Mucosa of gallbladder (tissue), 1 donor: ENCODE results near the gene MED8. TPM values are rescaled to one million over a fixed set of nuclear protein-coding genes. Genes with fewer than 3 reads are reported as not detected.

Source experiments
- DNase-seq: peaks from one replicate; pipeline ENCODE4 v3.0.0-alpha.2; 2020; ENCODE audit warnings: low spot score
- total RNA-seq: library from RNA; stranded (reverse); gene quantifications from one replicate; pipeline ENCODE4 v1.2.1, GENCODE V29; 2021
- donor health status: DM: no; HTN: no; CAD: no.

MED8 gene
- 37.7 TPM for total RNA-seq

DNA sequence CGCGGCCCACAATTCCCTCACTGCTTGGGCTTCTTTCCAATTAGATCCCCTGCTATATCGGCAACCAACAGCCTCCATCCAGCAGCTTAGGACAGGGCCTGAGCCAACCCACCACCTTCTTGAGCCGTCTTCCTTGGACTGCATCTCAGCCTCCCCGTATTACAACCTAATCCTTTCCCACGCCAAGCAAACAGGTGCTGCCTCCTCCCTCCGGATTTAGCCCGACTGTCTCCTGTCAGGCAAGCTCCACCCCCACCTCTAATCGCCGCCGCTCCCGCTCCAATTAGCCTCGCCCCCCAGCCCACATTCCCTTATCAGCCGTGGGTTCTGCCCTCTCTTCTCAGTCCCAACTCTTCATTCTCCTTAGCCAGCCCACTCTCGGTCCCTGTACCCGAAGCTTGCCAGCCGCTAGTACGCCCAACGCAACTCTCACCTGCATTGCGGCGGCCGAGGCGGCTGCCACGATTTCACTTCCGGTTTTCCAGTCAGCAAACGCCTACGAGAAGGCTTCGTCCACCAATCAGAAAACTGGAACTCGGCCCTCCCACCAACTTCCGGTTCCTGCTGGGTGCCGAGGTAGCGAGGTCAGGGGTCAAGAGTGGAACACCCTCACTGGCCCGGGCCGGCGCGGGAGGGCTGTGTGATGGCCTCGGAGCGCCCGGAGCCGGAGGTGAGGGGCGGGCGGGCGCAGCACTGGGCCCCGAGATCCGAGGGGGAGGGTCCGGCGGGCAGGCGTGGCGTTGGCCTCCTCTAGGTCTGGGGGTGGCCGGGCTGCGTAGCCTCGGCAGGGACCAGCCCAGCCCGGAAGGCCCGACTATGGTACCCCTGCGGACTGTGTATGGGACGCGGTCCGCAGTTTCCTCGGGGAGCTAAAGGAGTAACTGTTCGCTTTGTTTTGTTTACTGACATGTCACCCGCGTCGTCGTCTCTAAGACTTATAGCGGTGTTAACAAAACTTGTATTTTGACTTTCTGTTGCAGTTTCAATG, at the start of gene MED8, which contains the start of gene SZT2:
Gene MED8 (minus strand): TSS at position 475 of the 988 bp plus-strand sequence. CDS start 36 bp downstream, at position 439.
Gene SZT2 (plus strand): TSS at position 574 of the 988 bp plus-strand sequence. CDS start 70 bp downstream, at position 644.
- peak; percentile 97 for DNase-seq

DNA sequence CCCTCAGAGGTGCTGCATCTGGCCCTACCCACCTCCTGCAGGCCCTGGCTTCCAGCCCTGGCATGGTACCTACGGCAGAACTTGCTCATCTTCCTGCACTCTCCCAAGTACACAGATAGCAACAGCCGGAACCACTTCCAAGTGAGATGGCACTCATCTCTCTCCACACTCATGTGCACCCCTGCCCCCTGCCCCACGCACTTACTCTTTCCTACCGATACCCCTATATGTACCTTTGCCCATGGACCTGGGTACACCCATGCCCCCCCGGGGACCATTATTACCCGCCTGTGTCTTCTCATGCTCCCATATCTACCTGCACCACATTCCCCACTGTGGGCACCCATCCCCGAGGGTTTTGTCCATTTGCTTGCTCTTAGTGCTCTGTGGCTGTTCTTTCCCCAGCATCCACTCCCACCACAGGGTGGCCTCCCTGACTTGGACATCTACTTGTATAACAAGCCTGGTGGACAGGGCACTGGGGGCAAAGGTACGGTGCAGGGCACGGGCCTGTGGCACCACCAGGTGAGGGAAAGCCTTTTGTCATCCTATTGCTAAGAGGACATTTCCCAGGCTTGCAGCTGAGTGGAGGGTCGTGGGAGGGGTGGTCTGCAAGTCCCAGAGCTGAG, 49.5 kb upstream of the MED8 start:
- no peak for DNase-seq

DNA sequence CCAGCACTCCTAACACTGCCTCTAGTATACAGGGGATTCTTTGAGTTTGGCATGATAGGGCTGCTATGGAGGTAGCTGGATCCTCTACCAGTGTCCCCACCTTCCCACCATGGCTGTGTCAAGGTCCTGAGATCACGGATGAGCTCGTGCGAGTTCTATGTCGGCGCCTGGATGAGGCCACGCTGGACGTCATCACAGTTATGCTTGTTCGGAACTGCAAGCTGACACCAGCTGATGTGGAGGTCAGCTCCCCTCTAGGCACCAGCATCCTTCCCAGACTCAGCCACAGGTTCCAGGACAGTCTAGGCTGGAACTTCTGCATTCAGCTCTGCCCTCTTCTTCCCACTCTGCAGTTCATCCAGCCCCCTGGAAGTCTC, 49.0 kb upstream of the MED8 start:
- DNase-seq: no peak

DNA sequence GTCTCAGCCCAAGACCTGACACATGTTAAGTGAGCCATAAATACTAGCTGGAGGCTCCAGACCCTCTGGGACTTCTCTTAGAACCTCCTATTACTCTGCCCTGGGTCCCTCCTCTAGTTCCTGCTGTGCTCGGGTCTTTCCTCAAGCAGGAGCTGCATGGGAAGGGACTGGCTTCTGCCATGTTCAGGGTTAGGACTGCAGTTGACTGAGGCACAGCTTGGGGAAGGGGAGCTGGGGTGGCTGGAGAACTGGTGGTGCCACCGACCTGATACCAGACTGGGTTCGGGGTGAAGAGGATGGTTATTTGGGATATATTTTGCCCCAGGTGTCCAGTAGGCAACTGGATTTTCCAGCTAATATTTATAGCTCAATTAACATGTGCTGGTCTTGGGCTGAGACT, 48.4 kb upstream of the MED8 start:
- no peak for DNase-seq

DNA sequence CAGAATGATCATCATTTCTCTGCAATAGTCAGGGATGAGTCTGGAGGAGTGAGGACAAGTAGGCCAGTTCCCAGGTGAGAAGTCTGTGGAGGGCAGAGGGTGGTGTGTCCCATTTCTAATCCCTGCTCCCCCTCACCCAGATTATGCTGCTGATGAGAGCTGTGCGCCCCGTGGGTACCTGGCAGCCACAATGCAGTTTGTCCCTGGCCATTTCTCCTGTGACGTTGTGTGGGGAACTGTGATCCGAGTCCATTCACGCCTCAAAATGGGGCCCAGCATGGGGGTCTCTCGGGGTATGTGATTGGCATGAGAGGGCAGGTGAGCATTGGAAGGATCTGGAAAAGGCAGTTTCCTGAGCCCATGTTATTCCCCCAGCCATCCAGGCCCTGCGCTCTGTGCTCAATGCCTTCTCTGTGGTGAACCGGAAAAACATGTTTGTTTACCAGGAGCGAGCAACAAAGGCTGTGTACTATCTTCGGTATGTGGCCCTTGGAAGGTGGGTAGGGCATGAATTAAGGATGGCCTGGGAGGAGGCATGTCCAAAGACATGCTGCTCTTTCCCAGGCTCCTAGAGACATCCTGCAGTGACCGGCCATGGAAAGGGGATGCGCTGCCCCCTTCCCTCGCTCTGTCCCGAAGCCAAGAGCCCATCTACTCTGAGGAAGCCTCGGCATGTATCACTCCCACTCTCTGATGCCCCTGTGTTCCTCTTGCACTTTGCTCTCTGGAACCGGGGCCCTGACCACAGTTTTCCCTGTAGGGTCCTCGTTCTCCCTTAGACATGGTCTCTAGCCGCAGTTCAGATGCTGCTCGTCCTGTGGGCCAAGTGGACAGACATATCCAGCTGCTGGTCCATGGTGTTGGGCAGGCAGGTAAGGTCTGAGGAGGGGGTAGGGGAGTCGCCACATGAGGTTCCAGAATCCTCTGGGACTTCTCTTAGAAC, 47.7 kb upstream of the MED8 start:
- DNase-seq: no peak

DNA sequence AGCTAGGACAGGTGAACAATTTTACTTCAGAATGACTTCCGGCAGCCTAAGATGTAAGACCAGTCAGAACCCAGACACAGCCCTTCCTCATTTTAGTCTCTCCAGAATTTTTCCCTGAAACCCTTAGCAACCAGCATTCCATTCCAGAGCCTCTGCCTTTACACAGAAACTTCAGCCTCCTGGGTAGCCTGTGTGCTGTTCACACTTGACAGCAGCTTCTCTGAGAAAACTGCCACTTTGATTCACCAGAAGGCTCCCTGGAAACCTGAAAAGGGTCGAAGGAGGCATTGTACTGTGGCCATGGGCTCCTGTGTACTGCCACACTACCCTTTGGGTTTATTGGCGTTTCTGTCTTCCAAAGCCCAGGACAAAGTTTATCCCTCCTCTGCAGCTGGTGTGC, 46.8 kb upstream of the MED8 start:
- DNase-seq: no peak

GRCh38 chr1:43435146-43436145, 45.8 kb upstream of the MED8 start:
- DNase-seq: peak; percentile 37

DNA sequence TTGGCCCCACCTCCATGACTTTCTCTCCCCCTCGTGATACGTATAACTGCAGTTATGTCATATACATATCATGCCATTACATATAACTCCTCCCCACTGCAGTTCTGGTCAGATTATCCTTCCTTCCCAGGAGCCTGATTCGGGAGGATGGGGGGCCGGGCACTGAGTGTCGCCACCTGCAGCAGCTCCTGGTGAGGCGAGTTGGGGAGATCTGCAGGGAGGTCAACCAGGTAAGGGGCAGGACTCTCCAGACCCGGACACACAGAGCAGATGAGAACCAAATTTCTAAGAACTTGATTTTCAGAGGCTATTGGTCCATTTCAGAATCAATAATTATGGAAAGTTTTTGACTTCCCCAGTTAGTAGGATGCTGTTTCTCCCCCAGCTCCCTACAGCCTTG, 44.7 kb upstream of the MED8 start:
- DNase-seq: no peak

- no peak for DNase-seq
These were observed 43.3 kb upstream of the MED8 start for GRCh38 chr1:43432907-43433306.

- DNase-seq: no peak
These were observed 42.7 kb upstream of the MED8 start for GRCh38 chr1:43432171-43432860.

DNA sequence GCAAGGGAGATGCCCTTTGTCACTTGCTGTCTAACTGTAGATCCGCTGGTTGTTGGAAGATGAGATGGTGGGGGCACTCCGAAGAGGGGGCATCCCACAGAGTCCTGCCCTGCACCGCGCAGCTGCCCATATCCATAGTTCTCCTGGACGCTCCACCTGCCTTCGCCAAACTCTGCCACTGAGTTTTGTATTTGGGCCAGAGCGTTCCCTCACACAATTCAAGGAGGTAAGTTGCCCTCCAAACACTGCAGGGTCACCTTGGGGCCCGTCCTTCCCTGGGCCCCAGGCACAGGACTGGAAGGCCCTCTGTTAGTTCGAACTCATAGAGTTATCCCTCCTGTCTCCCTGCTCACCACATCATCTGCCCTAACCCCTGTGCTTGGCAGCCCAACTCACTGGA, 42.1 kb upstream of the MED8 start:
- DNase-seq: no peak

DNA sequence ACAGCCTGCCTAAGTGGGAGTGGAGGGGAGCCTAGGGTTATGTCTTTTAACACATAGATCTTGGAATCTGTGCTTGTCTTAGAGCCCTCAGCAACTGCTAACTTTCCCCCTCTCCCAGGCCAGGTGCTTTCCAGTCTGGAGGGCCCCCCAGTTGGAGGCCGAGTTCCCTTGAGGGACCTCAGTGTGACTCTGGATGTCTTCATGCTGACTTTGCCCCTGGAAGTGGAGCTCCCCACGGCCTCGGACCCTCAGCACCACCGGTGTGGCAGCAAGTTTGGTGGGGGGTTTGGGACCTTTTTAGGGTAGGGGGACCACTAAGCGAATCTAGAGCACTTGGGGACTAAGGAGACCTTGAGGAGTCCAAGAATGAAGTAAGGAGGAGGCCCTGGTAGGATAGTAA, 41.2 kb upstream of the MED8 start:
- DNase-seq: no peak

DNA sequence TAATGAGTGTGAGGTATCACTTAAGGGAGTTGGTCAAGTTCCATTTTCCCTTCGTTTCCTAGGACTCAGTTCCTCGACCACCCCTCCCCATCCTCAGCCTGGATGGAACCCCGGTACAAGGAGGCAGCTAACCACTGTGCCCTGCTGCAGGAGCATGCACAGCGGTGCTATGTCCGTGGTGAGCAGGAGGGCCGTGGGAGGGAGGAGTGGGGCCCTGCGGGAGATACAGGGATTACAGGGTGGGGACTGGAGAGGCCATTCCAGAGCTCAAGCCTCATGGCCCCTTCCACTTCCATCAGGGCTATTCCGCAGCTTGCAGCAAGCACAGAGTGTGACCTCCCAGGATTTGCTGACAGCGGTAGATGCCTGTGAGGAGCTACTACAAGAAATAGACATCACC, 38.3 kb upstream of the MED8 start:
- no peak for DNase-seq

- no peak for DNase-seq
These were observed 37.9 kb upstream of the MED8 start for GRCh38 chr1:43427524-43427923.

DNA sequence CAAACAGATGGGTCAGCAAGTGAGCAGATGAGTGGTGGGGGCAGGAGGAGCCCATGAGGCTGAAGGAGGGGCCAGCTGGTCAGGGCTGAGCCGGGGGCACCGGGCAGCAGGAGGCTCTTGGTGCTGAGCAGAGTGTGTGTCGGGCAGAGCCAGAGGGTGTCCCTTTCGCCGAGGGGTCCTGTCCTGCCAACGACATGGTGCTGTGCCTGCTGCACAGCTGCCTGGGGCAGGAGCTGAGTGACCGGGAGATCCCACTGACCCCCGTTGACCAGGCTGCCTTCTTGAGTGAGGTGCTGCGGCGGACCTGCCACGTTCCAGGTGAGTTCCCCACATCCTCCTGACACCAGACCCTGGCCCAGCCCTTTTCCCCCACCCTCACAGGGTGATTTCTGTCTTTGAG, 36.6 kb upstream of the MED8 start:
- no peak for DNase-seq

GRCh38 chr1:43425045-43425444, 35.4 kb upstream of the MED8 start:
- no peak for DNase-seq

GRCh38 chr1:43423672-43424550, 34.3 kb upstream of the MED8 start:
- no peak for DNase-seq

DNA sequence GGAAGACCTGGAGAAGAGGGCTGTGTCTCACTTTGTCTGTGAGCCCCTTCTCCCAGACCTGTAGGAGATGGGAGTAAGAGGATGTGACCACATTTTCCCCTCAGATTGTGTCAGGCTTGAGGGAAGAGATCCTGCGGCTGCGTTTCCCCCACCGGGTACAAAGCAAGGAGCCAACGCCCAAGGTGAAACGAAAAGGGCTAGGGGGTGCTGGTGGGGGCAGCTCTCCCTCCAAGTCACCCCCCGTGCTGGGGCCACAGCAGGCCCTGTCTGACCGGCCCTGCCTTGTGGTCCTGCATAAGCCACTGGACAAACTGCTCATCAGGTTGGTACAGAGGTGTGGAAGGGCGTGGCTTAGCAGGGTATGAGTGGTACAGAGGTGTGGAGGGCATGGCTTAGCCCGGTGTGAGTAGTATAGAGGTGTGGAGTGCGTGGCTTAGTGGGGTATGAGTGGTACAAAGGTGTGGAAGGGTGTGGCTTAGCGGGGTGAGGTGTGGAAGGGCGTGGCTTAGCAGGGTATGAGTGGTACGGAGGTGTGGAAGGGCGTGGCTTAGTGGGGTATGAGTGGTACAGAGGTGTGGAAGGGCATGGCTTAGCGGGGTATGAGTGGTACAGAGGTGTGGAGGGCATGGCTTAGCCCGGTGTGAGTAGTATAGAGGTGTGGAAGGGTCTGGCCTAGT, 33.5 kb upstream of the MED8 start:
- DNase-seq: no peak
